Erythroblast (primary cell): ENCODE results near the gene BCL2L12.

Source experiments
- DNase-seq, 2 experiments: peaks; one replicate each; lab custom pipeline; 2025; lab: John Stamatoyannopoulos, UW
- GATA1 ChIP-seq: IDR thresholded peaks from 2 replicates; pipeline ENCODE4 v1.6.1; 2011; ENCODE audit warnings: low read depth, mild to moderate bottlenecking, control low read depth, low read length, moderate library complexity
- POLR2A ChIP-seq: IDR thresholded peaks from 2 replicates; pipeline ENCODE4 v1.6.1; 2011; ENCODE audit warnings: mild to moderate bottlenecking, low read length

BCL2L12 gene

GRCh38 chr19:49679771-49680413 is 14.2 kb downstream of the BCL2L12 start:
- no peak for TF ChIP-seq POLR2A
- TF ChIP-seq GATA1, result no peak

GRCh38 chr19:49680421-49681351 is 15.0 kb downstream of the BCL2L12 start:
- DNase-seq, result peak; percentile 89 to 95

More at GRCh38 chr19:49679771-49680413, 14.2 kb downstream of the BCL2L12 start:
- no peak for DNase-seq

GRCh38 chr19:49681830-49682229 is 16.1 kb downstream of the BCL2L12 start:
- TF ChIP-seq POLR2A (no peak), GATA1 (no peak)

More at GRCh38 chr19:49680421-49681351, 15.0 kb downstream of the BCL2L12 start:
- no peak for TF ChIP-seq GATA1

GRCh38 chr19:49682274-49682673 is 16.5 kb downstream of the BCL2L12 start:
- TF ChIP-seq POLR2A, result no peak
- no peak for TF ChIP-seq GATA1
- DNase-seq, result no peak

More at GRCh38 chr19:49681830-49682229, 16.1 kb downstream of the BCL2L12 start:
- no peak for DNase-seq

GRCh38 chr19:49683814-49684250 is 18.1 kb downstream of the BCL2L12 start:
- no peak for DNase-seq
- TF ChIP-seq POLR2A, result no peak
- TF ChIP-seq GATA1, result no peak

GRCh38 chr19:49684251-49684982 is 18.7 kb downstream of the BCL2L12 start:
- no peak for DNase-seq

GRCh38 chr19:49684983-49685553 is 19.3 kb downstream of the BCL2L12 start:
- TF ChIP-seq GATA1, result no peak
- TF ChIP-seq POLR2A, result no peak
- DNase-seq, result no peak

More at GRCh38 chr19:49684251-49684982, 18.7 kb downstream of the BCL2L12 start:
- TF ChIP-seq GATA1 (no peak), POLR2A (no peak)

GRCh38 chr19:49685845-49686332 is 20.2 kb downstream of the BCL2L12 start:
- TF ChIP-seq POLR2A (no peak), GATA1 (no peak)
- no peak for DNase-seq

- no peak for TF ChIP-seq POLR2A
- TF ChIP-seq GATA1, result no peak
- DNase-seq, result no peak
Observed at GRCh38 chr19:49686503-49687088, 20.9 kb downstream of the BCL2L12 start.

- no peak for DNase-seq
- no peak for TF ChIP-seq POLR2A
- no peak for TF ChIP-seq GATA1
Observed at GRCh38 chr19:49687150-49687549, 21.4 kb downstream of the BCL2L12 start.

- DNase-seq, result no peak
- no peak for TF ChIP-seq GATA1
- no peak for TF ChIP-seq POLR2A
Observed at GRCh38 chr19:49687566-49688316, 22.0 kb downstream of the BCL2L12 start.
